ENCODE results near the gene FOCAD.

The FOCAD gene

GRCh38 chr9:20804489-20805250 lies 120.6 kb downstream of the FOCAD start:
- DNase-seq: no peak

GRCh38 chr9:20805766-20806165 lies 121.7 kb downstream of the FOCAD start:
- DNase-seq: no peak

GRCh38 chr9:20808002-20808401 lies 123.9 kb downstream of the FOCAD start:
- no peak for DNase-seq

- no peak for DNase-seq
Measured at GRCh38 chr9:20811872-20812271, 127.8 kb downstream of the FOCAD start.

GRCh38 chr9:20815923-20816703 lies 132.1 kb downstream of the FOCAD start:
- no peak for DNase-seq

GRCh38 chr9:20823051-20823450 lies 139.0 kb downstream of the FOCAD start:
- DNase-seq: no peak

GRCh38 chr9:20831028-20831427 lies 147.0 kb downstream of the FOCAD start:
- DNase-seq: no peak

GRCh38 chr9:20832775-20833174 lies 148.7 kb downstream of the FOCAD start:
- DNase-seq: no peak

- no peak for DNase-seq
Measured at GRCh38 chr9:20835377-20836286, 151.6 kb downstream of the FOCAD start.

GRCh38 chr9:20837166-20837565 lies 153.1 kb downstream of the FOCAD start:
- DNase-seq: no peak

- DNase-seq: no peak
Measured at GRCh38 chr9:20838218-20838617, 154.2 kb downstream of the FOCAD start.

- DNase-seq: no peak
Measured at GRCh38 chr9:20844916-20845315, 160.9 kb downstream of the FOCAD start.

GRCh38 chr9:20848490-20848889 lies 164.4 kb downstream of the FOCAD start:
- DNase-seq: no peak

GRCh38 chr9:20853866-20854265 lies 169.8 kb downstream of the FOCAD start:
- no peak for DNase-seq

GRCh38 chr9:20854444-20854843 lies 170.4 kb downstream of the FOCAD start:
- no peak for DNase-seq

- no peak for DNase-seq
Measured at GRCh38 chr9:20863945-20864344, 179.9 kb downstream of the FOCAD start.

- no peak for DNase-seq
Measured at GRCh38 chr9:20865347-20865746, 181.3 kb downstream of the FOCAD start.

GRCh38 chr9:20870115-20870514 lies 186.1 kb downstream of the FOCAD start:
- no peak for DNase-seq

GRCh38 chr9:20872340-20872977 lies 188.4 kb downstream of the FOCAD start:
- no peak for DNase-seq

GRCh38 chr9:20873240-20873865 lies 189.3 kb downstream of the FOCAD start:
- DNase-seq: no peak

GRCh38 chr9:20880271-20880670 lies 196.2 kb downstream of the FOCAD start:
- no peak for DNase-seq

GRCh38 chr9:20880675-20881074 lies 196.6 kb downstream of the FOCAD start:
- no peak for DNase-seq
